Smooth muscle cell (in vitro differentiated cells): ENCODE results near the gene MAJIN. TPM values are rescaled to one million over a fixed set of nuclear protein-coding genes. Genes with fewer than 3 reads are reported as not detected.

ENCODE experiments used
- DNase-seq: peaks from one replicate; lab custom pipeline; 2025; ENCODE audit not compliant: unreplicated experiment; lab: John Stamatoyannopoulos, UW
- H2AFZ ChIP-seq: fragments of 200-600 bp; sonication (generic); 2 replicates; pipeline ENCODE4 v1.6.0; 2016; ENCODE audit warnings: antibody characterized with exemption, low read depth, mild to moderate bottlenecking
- H3F3A ChIP-seq: fragments of 200-600 bp; sonication (generic); 2 replicates; pipeline ENCODE4 v1.6.0; 2017; ENCODE audit warnings: antibody characterized with exemption, low read depth
- H3K27ac ChIP-seq: fragments of 200-600 bp; sonication (generic); 2 replicates; pipeline ENCODE4 v1.5.1; 2016; ENCODE audit warnings: low read depth, mild to moderate bottlenecking
- H3K27me3 ChIP-seq: fragments of 200-600 bp; sonication (generic); 2 replicates; pipeline ENCODE4 v1.6.1; 2016; ENCODE audit warnings: low read depth, mild to moderate bottlenecking
- H3K36me3 ChIP-seq: fragments of 200-600 bp; sonication (generic); 2 replicates; pipeline ENCODE4 v1.5.1; 2016; ENCODE audit warnings: low read depth
- H3K4me1 ChIP-seq: fragments of 200-600 bp; sonication (generic); 2 replicates; pipeline ENCODE4 v1.5.1; 2016; ENCODE audit warnings: low read depth
- H3K4me2 ChIP-seq: fragments of 200-600 bp; sonication (generic); 2 replicates; pipeline ENCODE4 v1.6.0; 2016; ENCODE audit warnings: mild to moderate bottlenecking
- H3K4me3 ChIP-seq: fragments of 200-600 bp; sonication (generic); 2 replicates; pipeline ENCODE4 v1.5.1; 2016; ENCODE audit warnings: mild to moderate bottlenecking
- H3K79me2 ChIP-seq: fragments of 200-600 bp; sonication (generic); 2 replicates; pipeline ENCODE4 v1.6.0; 2016; ENCODE audit warnings: low read depth, mild to moderate bottlenecking
- H3K9ac ChIP-seq: fragments of 200-600 bp; sonication (generic); 2 replicates; pipeline ENCODE4 v1.6.0; 2016; ENCODE audit warnings: low read depth
- H3K9me3 ChIP-seq: fragments of 200-600 bp; sonication (generic); replicated peaks from 2 replicates; pipeline ENCODE4 v1.5.1; 2016; ENCODE audit warnings: low read depth
- H4K20me1 ChIP-seq: fragments of 200-600 bp; sonication (generic); 2 replicates; pipeline ENCODE4 v1.6.0; 2016; ENCODE audit warnings: low read depth
- WGBS: methylation state at CpG from one replicate; pipeline ENCODE4 v1.1.7; 2016; ENCODE audit warnings: low lambda C conversion rate; 5-methylcytosine and 5-hydroxymethylcytosine counted together
- polyA plus RNA-seq: library from polyadenylated mRNA; unstranded; fragments of >200 nt; fragmentation: Nextera tagmentation; extraction: Ambion mirVana; gene quantifications from 2 replicates; pipeline ENCODE4 v1.2.1, GENCODE V29; 2016
- total RNA-seq: library from RNA; depleted of rRNA; stranded (reverse); fragments of >200 nt; gene quantifications from 2 replicates; pipeline ENCODE4 v1.2.3, GENCODE V29; 2014
- TF ChIP-seq, protein P1 (sequence below): fragments of 200-600 bp; sonication (generic); IDR thresholded peaks from 2 replicates; pipeline ENCODE4 v1.5.1; 2017; ENCODE audit warnings: borderline replicate concordance, mild to moderate bottlenecking, antibody characterized with exemption; ENCODE audit not compliant: insufficient read depth, poor library complexity, severe bottlenecking

MAJIN gene
- total and polyA plus RNA-seq, 2 experiments from 2014 or later = not detected

DNA sequence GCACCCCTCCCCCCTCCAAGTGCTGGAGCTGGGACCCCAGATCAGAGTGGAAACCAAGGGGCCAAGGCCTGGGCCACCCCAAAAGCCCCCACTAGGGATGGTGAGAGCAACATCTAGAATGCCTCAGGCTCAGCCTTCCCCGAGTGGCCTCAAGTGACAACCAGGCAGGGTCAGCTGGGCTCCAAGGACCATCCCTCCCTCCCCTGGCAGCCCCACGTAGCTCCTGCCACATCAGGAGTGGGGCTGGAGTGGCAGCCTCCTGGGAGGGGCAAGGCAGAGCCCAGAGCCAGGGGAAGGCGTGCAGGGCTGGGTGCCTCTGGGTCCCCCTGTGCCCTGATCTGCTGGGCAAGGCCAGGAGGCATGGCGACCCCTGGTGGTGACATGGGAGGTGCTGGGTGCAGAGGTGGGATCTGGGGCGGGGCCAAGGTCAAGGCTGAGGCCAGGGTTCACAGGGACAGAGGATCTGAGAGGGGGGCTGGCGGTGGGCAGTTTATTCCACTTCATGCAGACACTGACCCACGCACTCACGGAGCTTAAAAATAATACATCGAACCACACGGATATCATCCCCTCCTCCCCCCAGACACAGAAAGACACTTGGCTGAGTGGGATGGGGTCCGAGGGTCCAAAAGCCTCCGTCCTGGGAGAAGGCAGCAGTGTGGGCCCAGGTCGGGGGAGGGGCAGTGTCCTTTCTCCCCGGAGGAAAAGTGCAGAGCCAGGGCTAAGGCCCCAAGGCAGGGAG, 77.7 kb downstream of the MAJIN start:
- TF ChIP-seq, protein P1, sequence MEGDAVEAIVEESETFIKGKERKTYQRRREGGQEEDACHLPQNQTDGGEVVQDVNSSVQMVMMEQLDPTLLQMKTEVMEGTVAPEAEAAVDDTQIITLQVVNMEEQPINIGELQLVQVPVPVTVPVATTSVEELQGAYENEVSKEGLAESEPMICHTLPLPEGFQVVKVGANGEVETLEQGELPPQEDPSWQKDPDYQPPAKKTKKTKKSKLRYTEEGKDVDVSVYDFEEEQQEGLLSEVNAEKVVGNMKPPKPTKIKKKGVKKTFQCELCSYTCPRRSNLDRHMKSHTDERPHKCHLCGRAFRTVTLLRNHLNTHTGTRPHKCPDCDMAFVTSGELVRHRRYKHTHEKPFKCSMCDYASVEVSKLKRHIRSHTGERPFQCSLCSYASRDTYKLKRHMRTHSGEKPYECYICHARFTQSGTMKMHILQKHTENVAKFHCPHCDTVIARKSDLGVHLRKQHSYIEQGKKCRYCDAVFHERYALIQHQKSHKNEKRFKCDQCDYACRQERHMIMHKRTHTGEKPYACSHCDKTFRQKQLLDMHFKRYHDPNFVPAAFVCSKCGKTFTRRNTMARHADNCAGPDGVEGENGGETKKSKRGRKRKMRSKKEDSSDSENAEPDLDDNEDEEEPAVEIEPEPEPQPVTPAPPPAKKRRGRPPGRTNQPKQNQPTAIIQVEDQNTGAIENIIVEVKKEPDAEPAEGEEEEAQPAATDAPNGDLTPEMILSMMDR = peak; percentile 85
- H3K79me2 ChIP-seq = no peaks in the 10 kb centered on the region
- no peak overlapping the region for H3K4me2 ChIP-seq
- H3F3A ChIP-seq = no peaks in the 10 kb centered on the region
- no peaks in the 10 kb centered on the region for H3K9me3 ChIP-seq
- H3K27me3 ChIP-seq = no peaks in the 10 kb centered on the region
- no peak overlapping the region for H3K9ac ChIP-seq
- 32% methylated on average over 14 of the region's 14 CpGs for WGBS
- H3K36me3 ChIP-seq = no peaks in the 10 kb centered on the region
- H3K4me1 ChIP-seq = no peaks in the 10 kb centered on the region
- no peaks in the 10 kb centered on the region for H4K20me1 ChIP-seq
- peak; percentile 66 for DNase-seq
- no peak overlapping the region for H3K4me3 ChIP-seq
- H3K27ac ChIP-seq = no peak overlapping the region
- H2AFZ ChIP-seq = no peak overlapping the region

DNA sequence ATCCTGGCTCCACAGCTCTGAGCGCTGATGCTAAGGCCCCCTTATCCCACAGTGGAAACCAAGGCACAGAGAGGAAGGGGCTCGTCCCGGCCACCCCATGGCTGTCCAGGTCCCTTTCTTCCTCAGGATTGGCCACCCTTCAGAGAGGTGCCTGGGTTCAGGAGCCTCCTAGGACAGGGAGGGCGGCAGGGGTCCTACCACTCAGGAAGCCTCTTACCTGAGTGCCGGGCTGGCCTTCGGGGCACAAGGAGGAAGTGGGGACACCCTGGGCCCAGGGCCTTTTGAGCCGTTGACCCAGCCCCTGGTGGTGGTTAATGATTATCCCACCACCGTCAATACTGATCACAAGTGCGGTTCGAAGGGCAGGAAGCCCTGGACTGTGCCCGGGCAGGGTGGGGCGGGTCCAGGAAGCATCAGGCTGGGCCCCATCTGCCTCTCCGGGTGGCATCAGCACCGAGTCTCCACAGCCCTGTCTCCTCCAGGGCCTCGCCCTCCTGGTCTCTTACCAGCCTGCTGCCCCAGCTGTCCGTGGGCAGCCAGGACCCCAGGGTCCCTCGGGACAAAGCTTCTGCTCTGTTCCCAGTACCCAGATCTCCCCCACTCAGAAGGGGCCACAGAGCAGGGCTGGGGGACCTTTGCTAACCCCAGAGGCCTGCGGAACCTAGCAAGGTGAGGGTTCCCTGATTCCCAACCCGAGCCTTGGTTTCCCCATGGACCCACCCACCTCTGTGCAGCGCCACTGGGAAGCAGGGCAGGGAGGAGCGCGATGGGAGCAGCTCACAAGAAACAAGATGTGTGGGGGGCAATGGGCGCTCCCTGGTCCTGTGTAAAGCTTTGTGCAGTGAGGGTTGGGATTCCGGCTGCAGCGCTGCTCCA, 78.5 kb downstream of the MAJIN start:
- Histone ChIP-seq H3K27ac (no peak overlapping the region), H3K4me1 (peaks cover 8% of the 10 kb centered on the region), H3K4me2 (no peak overlapping the region), H3K27me3 (no peaks in the 10 kb centered on the region), H4K20me1 (no peaks in the 10 kb centered on the region), H2AFZ (no peak overlapping the region), H3F3A (no peaks in the 10 kb centered on the region), H3K79me2 (no peaks in the 10 kb centered on the region), H3K36me3 (no peaks in the 10 kb centered on the region), H3K9ac (no peak overlapping the region), H3K9me3 (no peaks in the 10 kb centered on the region), H3K4me3 (peak overlapping the region; percentile 40)
- no peak for DNase-seq
- WGBS = 92% methylated on average over 25 of the region's 25 CpGs
- TF ChIP-seq, protein P1 = no peak

DNA sequence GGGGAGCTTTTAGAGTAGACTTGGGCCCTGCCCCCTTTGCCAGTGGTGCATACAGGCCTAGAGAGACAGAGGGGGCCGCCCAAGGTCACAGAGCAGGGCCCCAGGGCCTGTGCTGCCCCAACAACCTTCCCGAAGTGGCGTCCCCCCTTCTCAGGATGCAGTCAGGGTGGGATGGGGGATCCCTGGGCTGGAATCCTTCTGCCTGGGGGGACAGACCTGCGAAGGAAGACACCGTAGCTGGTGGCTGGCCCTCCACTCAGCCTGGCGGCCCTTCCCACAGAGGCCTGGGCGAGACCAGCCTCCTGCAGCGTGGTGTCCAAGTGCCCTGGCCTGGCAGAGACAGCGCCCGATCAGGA, 79.1 kb downstream of the MAJIN start:
- no peaks in the 10 kb centered on the region for H3F3A ChIP-seq
- H3K27ac ChIP-seq = no peak overlapping the region
- DNase-seq = no peak
- no peak overlapping the region for H3K4me2 ChIP-seq
- H3K9me3 ChIP-seq = no peaks in the 10 kb centered on the region
- H3K9ac ChIP-seq = no peak overlapping the region
- no peaks in the 10 kb centered on the region for H3K27me3 ChIP-seq
- WGBS = 96% methylated on average over 10 of the region's 10 CpGs
- H4K20me1 ChIP-seq = no peaks in the 10 kb centered on the region
- peaks cover 13% of the 10 kb centered on the region for H3K4me1 ChIP-seq
- no peak overlapping the region for H2AFZ ChIP-seq
- no peaks in the 10 kb centered on the region for H3K36me3 ChIP-seq
- TF ChIP-seq, protein P1 = no peak
- H3K4me3 ChIP-seq = peak overlapping the region; percentile 40
- no peaks in the 10 kb centered on the region for H3K79me2 ChIP-seq
